ENCODE measurements around the gene SMAD9. TPM values are rescaled to one million over a fixed set of nuclear protein-coding genes. Genes with fewer than 3 reads are reported as not detected.

SMAD9 gene
- total and polyA plus RNA-seq, 9 of the 15 experiments (the other 6 are each of a cell fraction or from before 2014, with no cell fraction given) = 0.02 to 0.08 (median 0.03) TPM; not detected in 4

GRCh38 chr13:36945078-36945477, 25.0 kb upstream of the SMAD9 start:
- no peak for ATAC-seq
- Histone ChIP-seq H3K9me1 (ENCODE audit: control insufficient read depth, insufficient read depth, low read length) (no peaks in the 10 kb centered on the region), H3K27me3 (ENCODE audit: control insufficient read depth in 2 of 2, insufficient read depth in 2 of 2, low read length in 2 of 2) (peaks cover 0 to 4% of the 10 kb centered on the region in 2 experiments; a peak in 1 of 5 replicates), H3K4me1 (replicated peaks in 1 of 2; ENCODE audit: control insufficient read depth in 2 of 2, insufficient read depth in 2 of 2, low read length in 2 of 2) (no peaks in the 10 kb centered on the region), H3K36me3 (ENCODE audit: control insufficient read depth, insufficient read depth, low read length) (peaks cover 8% of the 10 kb centered on the region; the same call in 1 of the 3 replicates), H3K27ac (ENCODE audit: extremely low read depth, low read depth, low read length) (no peak overlapping the region), H3K9me3 (replicated peaks; ENCODE audit: control insufficient read depth, insufficient read depth, low read depth, low read length) (no peaks in the 10 kb centered on the region), H2AFZ (ENCODE audit: low read depth, low read length) (no peak overlapping the region), H3K79me2 (ENCODE audit: control insufficient read depth, insufficient read depth, low read length) (no peaks in the 10 kb centered on the region), H3K4me3 (no peak overlapping the region), H3K9ac (ENCODE audit: insufficient read depth in 1 of 2, low read depth in 2 of 2, low read length in 2 of 2) (no peak overlapping the region), H4K20me1 (replicated peaks; ENCODE audit: control insufficient read depth, insufficient read depth, low read length) (no peaks in the 10 kb centered on the region), H3K4me2 (ENCODE audit: insufficient read depth, low read length) (no peak overlapping the region)
- WGBS (ENCODE audit: insufficient coverage, low coverage, missing lambda C conversion rate) = 6% methylated on average over 3 of the region's 3 CpGs
- no peak for FAIRE-seq
- BruUV-seq (replicated peaks) = no TSS peak
- ChIA-PET CTCF (ENCODE audit: low intra/inter-chr PET ratio) (no interaction called here), POLR2A (no interaction called here)
- no peak for DNase-seq (ENCODE audit: extremely low read depth in 1 of 4, low spot score in 3 of 4)
- in situ Hi-C loops (cut with MboI) (no loop called here), intact Hi-C loops (cut with micrococcal nuclease) (no loop called here)
- no peak for TF ChIP-seq MAFF (IDR thresholded peaks at IDR 0.05; ENCODE audit: low read length)
- no peak for TF ChIP-seq HOXB6 (CRISPR knock-in tag; IDR thresholded peaks at IDR 0.05; ENCODE audit: borderline replicate concordance)
- TF ChIP-seq ZNF586 (CRISPR knock-in tag; conservative IDR thresholded peaks at IDR 0.05) = no peak
- no peak for TF ChIP-seq NCOA1 (IDR thresholded peaks at IDR 0.05; ENCODE audit: low read depth)
- TF ChIP-seq ZNF551 (CRISPR knock-in tag; IDR thresholded peaks at IDR 0.05) = no peak
- TF ChIP-seq DLX4 (CRISPR knock-in tag; IDR thresholded peaks at IDR 0.05) = no peak
- no peak for TF ChIP-seq SRF (CRISPR knock-in tag; IDR thresholded peaks at IDR 0.05)
- TF ChIP-seq CBX3 (IDR thresholded peaks at IDR 0.05; ENCODE audit: borderline replicate concordance in 1 of 2, low read length in 2 of 2) = no peak
- TF ChIP-seq ZNF707 (CRISPR knock-in tag; conservative IDR thresholded peaks at IDR 0.05) = no peak
- TF ChIP-seq ELF1 (tag; IDR thresholded peaks at IDR 0.05) = no peak
- no peak for TF ChIP-seq ZNF830 (CRISPR knock-in tag; IDR thresholded peaks at IDR 0.05)

Measured in K562 (cell line).